NCI-H510A treated with DMSO at 0.1 percent for 48 hours (cell line): Measurements from ENCODE around the gene EBF3.

ENCODE experiments used
- DNase-seq: peaks from one replicate; lab custom pipeline; 2025; lab: John Stamatoyannopoulos, UW

Gene EBF3

GRCh38 chr10:129891806-129892205 lies 72.3 kb downstream of the EBF3 start:
- DNase-seq = no peak

- DNase-seq = no peak
Measured at GRCh38 chr10:129890170-129890569, 73.9 kb downstream of the EBF3 start.

GRCh38 chr10:129888784-129889616 lies 75.1 kb downstream of the EBF3 start:
- DNase-seq = no peak

- DNase-seq = no peak
Measured at GRCh38 chr10:129887986-129888783, 75.9 kb downstream of the EBF3 start.

- no peak for DNase-seq
Measured at GRCh38 chr10:129887381-129887905, 76.6 kb downstream of the EBF3 start.

GRCh38 chr10:129886263-129886662 lies 77.8 kb downstream of the EBF3 start:
- no peak for DNase-seq

- no peak for DNase-seq
Measured at GRCh38 chr10:129885526-129885925, 78.5 kb downstream of the EBF3 start.

- DNase-seq = no peak
Measured at GRCh38 chr10:129884398-129885078, 79.5 kb downstream of the EBF3 start.

GRCh38 chr10:129883626-129884397 lies 80.3 kb downstream of the EBF3 start:
- no peak for DNase-seq

GRCh38 chr10:129883029-129883428 lies 81.0 kb downstream of the EBF3 start:
- no peak for DNase-seq

- no peak for DNase-seq
Measured at GRCh38 chr10:129882291-129883010, 81.6 kb downstream of the EBF3 start.

GRCh38 chr10:129881641-129882040 lies 82.4 kb downstream of the EBF3 start:
- DNase-seq = no peak

GRCh38 chr10:129880191-129880870 lies 83.7 kb downstream of the EBF3 start:
- no peak for DNase-seq

- no peak for DNase-seq
Measured at GRCh38 chr10:129879655-129880054, 84.4 kb downstream of the EBF3 start.

- no peak for DNase-seq
Measured at GRCh38 chr10:129878835-129879234, 85.2 kb downstream of the EBF3 start.

- no peak for DNase-seq
Measured at GRCh38 chr10:129877773-129878371, 86.2 kb downstream of the EBF3 start.

- no peak for DNase-seq
Measured at GRCh38 chr10:129876838-129877237, 87.2 kb downstream of the EBF3 start.

- no peak for DNase-seq
Measured at GRCh38 chr10:129875993-129876726, 87.9 kb downstream of the EBF3 start.

- no peak for DNase-seq
Measured at GRCh38 chr10:129873351-129873750, 90.7 kb downstream of the EBF3 start.
